ENCODE measurements around the gene IFNE. TPM values are rescaled to one million over a fixed set of nuclear protein-coding genes. Genes with fewer than 3 reads are reported as not detected.

The IFNE gene
- total RNA-seq, 1 donor: 3.6 TPM

GRCh38 chr9:21524099-21524830 lies 42.2 kb upstream of the IFNE start:
- H3K36me3 ChIP-seq (ENCODE audit: insufficient read depth, low read length): peaks cover 49% of the 10 kb centered on the region
- no peak for TF ChIP-seq CTCF (IDR thresholded peaks at IDR 0.05; ENCODE audit: extremely low read depth, low read depth, low read length)
- H3K4me3 ChIP-seq (ENCODE audit: insufficient read depth, low read length): no peak overlapping the region
- H4K20me1 ChIP-seq (ENCODE audit: insufficient read depth, low read length): peaks cover 12% of the 10 kb centered on the region
- no peaks in the 10 kb centered on the region for H3K27me3 ChIP-seq (ENCODE audit: insufficient read depth, low read length)
- no peak for DNase-seq (ENCODE audit: insufficient read length, low spot score, missing footprints)
- H3K4me1 ChIP-seq (ENCODE audit: insufficient read depth, low read length): no peaks in the 10 kb centered on the region
- H3K4me2 ChIP-seq (ENCODE audit: insufficient read depth, low read length): no peak overlapping the region
- peaks cover 100% of the 10 kb centered on the region for H3K79me2 ChIP-seq (ENCODE audit: insufficient read depth, low read length)
- H3K9me3 ChIP-seq (ENCODE audit: low read depth, low read length): no peaks in the 10 kb centered on the region
- H2AFZ ChIP-seq (ENCODE audit: low read length): no peak overlapping the region
- no peak overlapping the region for H3K27ac ChIP-seq (ENCODE audit: low read depth, low read length)

- H3K79me2 ChIP-seq (ENCODE audit: insufficient read depth, low read length): peaks cover 100% of the 10 kb centered on the region
- no peak for DNase-seq (ENCODE audit: insufficient read length, low spot score, missing footprints)
- H3K27me3 ChIP-seq (ENCODE audit: insufficient read depth, low read length): no peaks in the 10 kb centered on the region
- H3K27ac ChIP-seq (ENCODE audit: low read depth, low read length): no peak overlapping the region
- H4K20me1 ChIP-seq (ENCODE audit: insufficient read depth, low read length): peaks cover 8% of the 10 kb centered on the region
- H3K36me3 ChIP-seq (ENCODE audit: insufficient read depth, low read length): peaks cover 48% of the 10 kb centered on the region
- H3K4me2 ChIP-seq (ENCODE audit: insufficient read depth, low read length): no peak overlapping the region
- TF ChIP-seq CTCF (IDR thresholded peaks at IDR 0.05; ENCODE audit: extremely low read depth, low read depth, low read length): no peak
- H3K4me1 ChIP-seq (ENCODE audit: insufficient read depth, low read length): no peaks in the 10 kb centered on the region
- no peak overlapping the region for H3K4me3 ChIP-seq (ENCODE audit: insufficient read depth, low read length)
- H3K9me3 ChIP-seq (ENCODE audit: low read depth, low read length): no peaks in the 10 kb centered on the region
- no peak overlapping the region for H2AFZ ChIP-seq (ENCODE audit: low read length)
These were observed 41.2 kb upstream of the IFNE start for GRCh38 chr9:21523021-21524014.

- H3K9me3 ChIP-seq (ENCODE audit: low read depth, low read length): no peaks in the 10 kb centered on the region
- no peak for TF ChIP-seq CTCF (IDR thresholded peaks at IDR 0.05; ENCODE audit: extremely low read depth, low read depth, low read length)
These were observed 40.2 kb upstream of the IFNE start for GRCh38 chr9:21522348-21522747.

GRCh38 chr9:21521448-21521847 lies 39.3 kb upstream of the IFNE start:
- Histone ChIP-seq H3K4me2 (ENCODE audit: insufficient read depth, low read length) (no peak overlapping the region), H3K27me3 (ENCODE audit: insufficient read depth, low read length) (no peaks in the 10 kb centered on the region), H3K4me3 (ENCODE audit: insufficient read depth, low read length) (no peak overlapping the region), H3K27ac (ENCODE audit: low read depth, low read length) (no peak overlapping the region), H4K20me1 (ENCODE audit: insufficient read depth, low read length) (peaks cover 13% of the 10 kb centered on the region), H3K36me3 (ENCODE audit: insufficient read depth, low read length) (peaks cover 44% of the 10 kb centered on the region), H2AFZ (ENCODE audit: low read length) (no peak overlapping the region), H3K4me1 (ENCODE audit: insufficient read depth, low read length) (no peaks in the 10 kb centered on the region), H3K9me3 (ENCODE audit: low read depth, low read length) (no peaks in the 10 kb centered on the region), H3K79me2 (ENCODE audit: insufficient read depth, low read length) (peaks cover 100% of the 10 kb centered on the region)
- TF ChIP-seq CTCF (IDR thresholded peaks at IDR 0.05; ENCODE audit: extremely low read depth, low read depth, low read length): no peak
- no peak for DNase-seq (ENCODE audit: insufficient read length, low spot score, missing footprints)

More at GRCh38 chr9:21522348-21522747, 40.2 kb upstream of the IFNE start:
- H3K4me3 ChIP-seq (ENCODE audit: insufficient read depth, low read length): no peak overlapping the region
- H2AFZ ChIP-seq (ENCODE audit: low read length): no peak overlapping the region
- DNase-seq (ENCODE audit: insufficient read length, low spot score, missing footprints): no peak
- H3K36me3 ChIP-seq (ENCODE audit: insufficient read depth, low read length): peaks cover 45% of the 10 kb centered on the region
- peaks cover 100% of the 10 kb centered on the region for H3K79me2 ChIP-seq (ENCODE audit: insufficient read depth, low read length)
- no peaks in the 10 kb centered on the region for H3K4me1 ChIP-seq (ENCODE audit: insufficient read depth, low read length)
- H3K4me2 ChIP-seq (ENCODE audit: insufficient read depth, low read length): no peak overlapping the region
- H3K27me3 ChIP-seq (ENCODE audit: insufficient read depth, low read length): no peaks in the 10 kb centered on the region
- no peak overlapping the region for H3K27ac ChIP-seq (ENCODE audit: low read depth, low read length)
- peaks cover 7% of the 10 kb centered on the region for H4K20me1 ChIP-seq (ENCODE audit: insufficient read depth, low read length)

All from osteoblast (primary cell).